ENCODE results near the gene JPH3. TPM values are rescaled to one million over a fixed set of nuclear protein-coding genes. Genes with fewer than 3 reads are reported as not detected.

Gene JPH3
- total and polyA plus RNA-seq, 2 donors = 0.05 to 0.09 TPM

DNA sequence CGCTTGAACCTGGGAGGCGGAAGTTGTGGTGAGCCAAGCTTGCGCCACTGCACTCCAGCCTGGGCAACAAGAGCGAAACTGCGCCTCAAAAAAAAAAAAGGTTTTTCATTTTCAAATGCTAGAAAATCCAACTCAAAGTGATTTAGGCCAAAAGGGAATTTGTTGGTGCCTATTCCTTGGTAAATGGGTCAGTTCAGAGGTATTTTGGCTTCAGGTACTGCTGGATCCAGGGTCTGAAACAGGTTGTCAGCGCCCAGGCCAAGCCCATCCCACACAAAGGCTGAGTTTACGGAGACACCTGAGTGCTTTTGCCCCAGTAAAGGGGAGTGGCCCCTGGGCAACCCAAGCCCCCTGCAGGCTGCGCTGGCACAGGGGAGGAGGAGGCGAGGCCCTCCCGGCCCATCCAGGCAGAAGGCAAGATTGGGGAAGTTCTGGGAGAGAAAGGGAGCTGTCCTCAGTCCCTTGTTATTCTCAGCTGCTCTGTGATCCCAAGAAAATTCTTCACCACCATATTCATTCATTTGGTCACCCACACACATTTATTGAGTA is 8.5 kb upstream of the JPH3 start:
- H3K27ac ChIP-seq (ENCODE audit: low read depth in 1 of 2, low read length in 1 of 2) = no peak overlapping the region
- no peaks in the 10 kb centered on the region for H3K4me1 ChIP-seq (ENCODE audit: control insufficient read depth in 2 of 2, insufficient read depth in 2 of 2, low read length in 2 of 2)
- DNase-seq (ENCODE audit: low read depth in 6 of 9, low spot score in 9 of 9) = no peak
- H3K9me3 ChIP-seq (ENCODE audit: control insufficient read depth in 2 of 2, insufficient read depth in 1 of 2, low read length in 1 of 2) = no peaks in the 10 kb centered on the region
- WGBS = 87% methylated on average over 10 of the region's 10 CpGs
- no peaks in the 10 kb centered on the region for H3K36me3 ChIP-seq (ENCODE audit: control insufficient read depth in 2 of 2, insufficient read depth in 2 of 2, low read length in 1 of 2)
- H3K27me3 ChIP-seq (ENCODE audit: control insufficient read depth in 2 of 2, insufficient read depth in 1 of 2, low read length in 1 of 2) = peaks cover 1 to 26% of the 10 kb centered on the region in 2 donors
- H3K4me3 ChIP-seq (ENCODE audit: low read length in 2 of 2) = no peak overlapping the region

GRCh38 chr16:87595712-87596111 is 6.6 kb upstream of the JPH3 start:
- WGBS = 93% methylated on average over 5 of the region's 5 CpGs
- H3K27me3 ChIP-seq (ENCODE audit: control insufficient read depth in 2 of 2, insufficient read depth in 1 of 2, low read length in 1 of 2) = peaks cover 17 to 29% of the 10 kb centered on the region in 2 donors
- H3K4me1 ChIP-seq (ENCODE audit: control insufficient read depth in 2 of 2, insufficient read depth in 2 of 2, low read length in 2 of 2) = no peaks in the 10 kb centered on the region
- H3K27ac ChIP-seq (ENCODE audit: low read depth in 1 of 2, low read length in 1 of 2) = no peak overlapping the region
- H3K9me3 ChIP-seq (ENCODE audit: control insufficient read depth in 2 of 2, insufficient read depth in 1 of 2, low read length in 1 of 2) = peaks cover 0 to 6% of the 10 kb centered on the region in 2 donors
- H3K4me3 ChIP-seq (ENCODE audit: low read length in 2 of 2) = no peak overlapping the region
- DNase-seq (ENCODE audit: low read depth in 6 of 9, low spot score in 9 of 9) = no peak
- H3K36me3 ChIP-seq (ENCODE audit: control insufficient read depth in 2 of 2, insufficient read depth in 2 of 2, low read length in 1 of 2) = no peaks in the 10 kb centered on the region

DNA sequence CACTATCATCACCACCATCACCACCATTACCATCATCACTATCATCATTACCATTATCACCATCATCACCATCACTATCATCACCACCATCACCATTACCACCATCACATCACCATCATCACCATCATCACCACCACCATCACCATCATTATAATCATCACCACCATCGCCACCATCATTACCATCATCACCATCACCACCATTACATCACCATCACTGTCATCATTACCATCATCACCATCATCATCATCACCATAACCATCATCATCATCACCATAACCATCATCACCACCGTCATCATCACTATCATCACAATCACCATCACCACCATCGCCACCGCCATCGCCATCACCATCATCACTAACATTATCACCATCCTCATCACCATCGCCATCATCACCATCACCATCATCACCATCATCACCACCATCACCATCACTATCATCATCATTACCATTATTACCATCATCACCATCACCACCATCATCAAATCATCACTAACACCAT is 4.9 kb upstream of the JPH3 start:
- Histone ChIP-seq H3K4me3 (ENCODE audit: low read length in 2 of 2) (no peak overlapping the region), H3K36me3 (ENCODE audit: control insufficient read depth in 2 of 2, insufficient read depth in 2 of 2, low read length in 1 of 2) (no peaks in the 10 kb centered on the region), H3K27me3 (ENCODE audit: control insufficient read depth in 2 of 2, insufficient read depth in 1 of 2, low read length in 1 of 2) (peaks cover 31 to 39% of the 10 kb centered on the region in 2 donors), H3K27ac (ENCODE audit: low read depth in 1 of 2, low read length in 1 of 2) (no peak overlapping the region), H3K9me3 (ENCODE audit: control insufficient read depth in 2 of 2, insufficient read depth in 1 of 2, low read length in 1 of 2) (peaks cover 0 to 10% of the 10 kb centered on the region in 2 donors), H3K4me1 (ENCODE audit: control insufficient read depth in 2 of 2, insufficient read depth in 2 of 2, low read length in 2 of 2) (no peaks in the 10 kb centered on the region)
- DNase-seq (ENCODE audit: low read depth in 6 of 9, low spot score in 9 of 9) = no peak
- WGBS = 97% methylated on average over 6 of the region's 6 CpGs

DNA sequence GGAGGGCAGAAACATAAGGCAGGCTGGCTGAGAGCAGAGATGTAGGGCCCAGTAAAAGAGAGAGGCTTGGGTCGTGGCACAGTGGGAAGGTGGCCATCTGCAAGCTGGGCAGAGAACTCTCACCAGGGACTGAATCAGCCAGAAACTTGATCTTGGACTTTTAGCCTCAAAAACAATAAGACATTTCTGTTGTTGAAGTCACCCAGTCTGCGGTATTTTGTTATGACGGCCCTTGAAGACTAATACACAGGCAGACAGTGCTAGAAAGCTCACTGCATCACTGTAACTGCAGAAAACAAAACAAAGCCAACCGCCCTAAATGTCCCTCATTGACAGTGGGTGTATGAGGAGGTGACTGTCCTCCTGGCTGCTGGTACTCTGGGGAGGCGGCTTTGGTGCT is 3.9 kb upstream of the JPH3 start:
- H3K27me3 ChIP-seq (ENCODE audit: control insufficient read depth in 2 of 2, insufficient read depth in 1 of 2, low read length in 1 of 2) = peaks cover 40 to 47% of the 10 kb centered on the region in 2 donors

DNA sequence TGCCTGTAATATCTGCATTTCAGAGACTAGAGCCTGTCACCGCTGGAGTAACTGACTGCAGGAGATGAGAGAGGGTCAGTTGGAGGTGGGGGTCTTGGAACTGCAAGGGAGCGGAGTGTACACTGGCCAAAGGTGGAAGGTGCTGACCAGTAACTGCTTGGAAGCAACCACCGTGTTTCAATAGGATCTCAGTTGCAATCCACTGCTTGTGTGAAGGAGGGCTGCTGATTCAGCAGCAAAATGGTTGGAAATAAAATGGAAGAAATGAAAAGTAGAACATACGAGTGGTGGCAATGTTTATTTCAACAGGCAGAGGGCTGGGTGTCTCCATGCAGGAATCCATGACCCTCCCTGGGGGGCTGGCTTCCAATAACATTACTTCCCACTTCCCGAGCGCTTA is 2.1 kb upstream of the JPH3 start:
- Histone ChIP-seq H3K4me1 (ENCODE audit: control insufficient read depth in 2 of 2, insufficient read depth in 2 of 2, low read length in 2 of 2) (no peaks in the 10 kb centered on the region), H3K27me3 (ENCODE audit: control insufficient read depth in 2 of 2, insufficient read depth in 1 of 2, low read length in 1 of 2) (peaks cover 59 to 65% of the 10 kb centered on the region in 2 donors), H3K27ac (ENCODE audit: low read depth in 1 of 2, low read length in 1 of 2) (no peak overlapping the region), H3K36me3 (ENCODE audit: control insufficient read depth in 2 of 2, insufficient read depth in 2 of 2, low read length in 1 of 2) (no peaks in the 10 kb centered on the region), H3K4me3 (ENCODE audit: low read length in 2 of 2) (no peak overlapping the region), H3K9me3 (ENCODE audit: control insufficient read depth in 2 of 2, insufficient read depth in 1 of 2, low read length in 1 of 2) (peaks cover 0 to 13% of the 10 kb centered on the region in 2 donors)
- 78% methylated on average over 6 of the region's 6 CpGs for WGBS
- no peak for DNase-seq (ENCODE audit: low read depth in 6 of 9, low spot score in 9 of 9)

More for the DNA sequence above, 3.9 kb upstream of the JPH3 start:
- H3K4me1 ChIP-seq (ENCODE audit: control insufficient read depth in 2 of 2, insufficient read depth in 2 of 2, low read length in 2 of 2) = no peaks in the 10 kb centered on the region
- H3K36me3 ChIP-seq (ENCODE audit: control insufficient read depth in 2 of 2, insufficient read depth in 2 of 2, low read length in 1 of 2) = no peaks in the 10 kb centered on the region
- DNase-seq (ENCODE audit: low read depth in 6 of 9, low spot score in 9 of 9) = no peak
- no peak overlapping the region for H3K4me3 ChIP-seq (ENCODE audit: low read length in 2 of 2)
- H3K9me3 ChIP-seq (ENCODE audit: control insufficient read depth in 2 of 2, insufficient read depth in 1 of 2, low read length in 1 of 2) = peaks cover 0 to 10% of the 10 kb centered on the region in 2 donors
- H3K27ac ChIP-seq (ENCODE audit: low read depth in 1 of 2, low read length in 1 of 2) = no peak overlapping the region
- WGBS = 88% methylated on average over 5 of the region's 5 CpGs

DNA sequence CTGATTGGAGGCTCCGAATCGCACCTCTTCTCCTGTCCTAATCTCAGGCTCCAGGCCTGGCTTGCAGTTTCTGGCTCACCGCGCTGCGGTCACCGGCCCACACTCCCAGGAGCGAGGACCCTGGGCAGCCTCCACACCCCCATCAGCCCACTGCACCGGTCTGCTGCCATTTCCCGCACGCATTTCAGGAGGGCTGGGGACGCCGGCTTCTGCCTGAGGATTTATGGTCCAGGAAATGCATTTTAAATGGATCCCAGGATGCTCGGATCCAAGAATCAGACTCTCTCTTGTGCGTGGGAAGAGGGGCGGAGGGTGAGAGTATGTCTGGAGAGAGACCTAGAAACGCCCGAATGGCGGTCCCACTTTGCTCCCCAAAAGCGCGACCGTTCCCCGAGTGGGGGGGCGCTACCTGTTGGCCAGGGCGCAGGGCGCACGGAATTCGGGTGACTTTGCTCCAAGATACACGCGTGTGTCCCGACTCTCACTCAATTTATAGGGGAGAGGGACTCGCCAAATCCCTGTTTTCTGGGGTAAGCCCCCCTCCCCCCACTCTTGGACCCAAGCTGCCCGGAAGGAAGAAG is 817 bp upstream of the JPH3 start:
- 4% methylated on average over 32 of the region's 32 CpGs for whole genome bisulfite sequencing
- peaks cover 0 to 13% of the 10 kb centered on the region in 2 donors for H3K9me3 ChIP-seq (ENCODE audit: control insufficient read depth in 2 of 2, insufficient read depth in 1 of 2, low read length in 1 of 2)
- no peak for DNase-seq (ENCODE audit: low read depth in 6 of 9, low spot score in 9 of 9)
- peaks cover 70 to 77% of the 10 kb centered on the region in 2 donors for H3K27me3 ChIP-seq (ENCODE audit: control insufficient read depth in 2 of 2, insufficient read depth in 1 of 2, low read length in 1 of 2)
- no peak overlapping the region for H3K27ac ChIP-seq (ENCODE audit: low read depth in 1 of 2, low read length in 1 of 2)
- H3K36me3 ChIP-seq (ENCODE audit: control insufficient read depth in 2 of 2, insufficient read depth in 2 of 2, low read length in 1 of 2) = no peaks in the 10 kb centered on the region
- H3K4me3 ChIP-seq (ENCODE audit: low read length in 2 of 2) = no peak overlapping the region
- no peaks in the 10 kb centered on the region for H3K4me1 ChIP-seq (ENCODE audit: control insufficient read depth in 2 of 2, insufficient read depth in 2 of 2, low read length in 2 of 2)

- Histone ChIP-seq H3K27ac (ENCODE audit: low read depth in 1 of 2, low read length in 1 of 2) (no peak overlapping the region), H3K27me3 (ENCODE audit: control insufficient read depth in 2 of 2, insufficient read depth in 1 of 2, low read length in 1 of 2) (peaks cover 71 to 90% of the 10 kb centered on the region in 2 donors), H3K36me3 (ENCODE audit: control insufficient read depth in 2 of 2, insufficient read depth in 2 of 2, low read length in 1 of 2) (no peaks in the 10 kb centered on the region), H3K9me3 (ENCODE audit: control insufficient read depth in 2 of 2, insufficient read depth in 1 of 2, low read length in 1 of 2) (peaks cover 0 to 13% of the 10 kb centered on the region in 2 donors), H3K4me3 (ENCODE audit: low read length in 2 of 2) (peak overlapping the region in 1 of 2 donors; percentile 29), H3K4me1 (ENCODE audit: control insufficient read depth in 2 of 2, insufficient read depth in 2 of 2, low read length in 2 of 2) (no peaks in the 10 kb centered on the region)
- 3% methylated on average over 97 of the region's 97 CpGs for WGBS
- DNase-seq (ENCODE audit: low read depth in 6 of 9, low spot score in 9 of 9) = peak in 1 of 9 donors; percentile 4
These were observed 744 bp downstream of the JPH3 start for GRCh38 chr16:87602821-87603683.

DNA sequence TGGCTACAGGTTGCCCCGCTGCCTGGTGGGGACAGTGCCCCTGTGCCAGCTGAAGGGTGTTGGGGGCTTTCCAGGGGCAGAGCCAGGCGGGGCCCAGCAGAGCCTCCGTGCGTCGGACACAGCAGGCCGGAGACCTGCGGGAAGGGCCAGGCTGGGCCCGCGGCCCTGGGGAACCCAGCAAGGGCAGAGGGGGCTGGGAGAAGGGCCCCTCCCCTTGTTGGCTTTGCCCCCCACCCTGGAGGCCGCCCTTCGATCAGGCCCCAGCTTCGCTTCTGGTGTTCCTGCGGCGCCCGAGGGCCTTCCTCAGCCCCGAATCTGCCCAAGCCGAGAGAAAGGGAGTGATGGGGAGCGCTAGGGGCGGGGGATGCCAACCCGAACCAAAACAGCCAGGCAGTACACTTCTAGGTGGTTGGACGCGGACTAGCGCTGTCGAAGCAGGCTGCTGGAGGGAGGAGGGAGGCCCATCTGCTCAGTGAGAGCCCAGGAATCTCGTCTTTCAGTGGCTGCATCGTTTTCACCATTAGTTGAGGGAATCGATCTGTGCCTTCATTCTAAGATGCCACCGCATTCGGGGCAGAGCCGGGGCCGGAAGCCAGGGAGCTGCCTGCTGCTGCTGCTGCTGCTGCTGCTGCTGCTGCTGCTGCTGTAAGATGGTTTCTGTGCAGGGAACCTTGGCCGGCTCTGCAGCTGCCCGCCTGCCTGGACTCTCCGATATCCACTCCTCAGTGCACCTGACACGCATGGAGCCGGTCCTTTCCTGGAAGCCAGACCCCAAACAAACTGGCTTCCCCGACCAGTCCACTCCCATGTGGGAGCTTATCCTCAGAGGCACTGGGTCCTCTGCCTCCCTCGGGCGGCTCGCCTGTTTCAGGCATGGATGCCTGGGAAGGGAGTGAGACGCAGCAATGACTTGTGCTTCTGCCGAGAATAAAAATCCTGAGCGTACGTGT is 1.7 kb downstream of the JPH3 start:
- Histone ChIP-seq H3K27me3 (ENCODE audit: control insufficient read depth in 2 of 2, insufficient read depth in 1 of 2, low read length in 1 of 2) (peaks cover 68 to 86% of the 10 kb centered on the region in 2 donors), H3K9me3 (ENCODE audit: control insufficient read depth in 2 of 2, insufficient read depth in 1 of 2, low read length in 1 of 2) (peaks cover 0 to 13% of the 10 kb centered on the region in 2 donors), H3K4me3 (ENCODE audit: low read length in 2 of 2) (no peak overlapping the region), H3K36me3 (ENCODE audit: control insufficient read depth in 2 of 2, insufficient read depth in 2 of 2, low read length in 1 of 2) (no peaks in the 10 kb centered on the region), H3K27ac (ENCODE audit: low read depth in 1 of 2, low read length in 1 of 2) (no peak overlapping the region), H3K4me1 (ENCODE audit: control insufficient read depth in 2 of 2, insufficient read depth in 2 of 2, low read length in 2 of 2) (no peaks in the 10 kb centered on the region)
- WGBS = 18% methylated on average over 44 of the region's 44 CpGs
- DNase-seq (ENCODE audit: low read depth in 6 of 9, low spot score in 9 of 9) = no peak

All from thymus (tissue), 11 donors.